GM12865 (cell line): ENCODE data around the gene SORL1-AS1.

ENCODE experiments used
- DNase-seq: peaks from one replicate; pipeline ENCODE4 v3.0.0; 2010; ENCODE audit warnings: low read depth
- H3K4me3 ChIP-seq: 2 replicates; pipeline ENCODE4 v1.5.1; 2011; ENCODE audit warnings: mild to moderate bottlenecking, low read depth, low read length, control low read depth
- TF ChIP-seq, protein P1 (sequence below): IDR thresholded peaks from 2 replicates; pipeline ENCODE4 v1.5.1; 2011; ENCODE audit warnings: low read length, control low read depth, low read depth, inconsistent platforms; ENCODE audit not compliant: insufficient read depth; ENCODE audit errors: missing control alignments

SORL1-AS1 gene

DNA sequence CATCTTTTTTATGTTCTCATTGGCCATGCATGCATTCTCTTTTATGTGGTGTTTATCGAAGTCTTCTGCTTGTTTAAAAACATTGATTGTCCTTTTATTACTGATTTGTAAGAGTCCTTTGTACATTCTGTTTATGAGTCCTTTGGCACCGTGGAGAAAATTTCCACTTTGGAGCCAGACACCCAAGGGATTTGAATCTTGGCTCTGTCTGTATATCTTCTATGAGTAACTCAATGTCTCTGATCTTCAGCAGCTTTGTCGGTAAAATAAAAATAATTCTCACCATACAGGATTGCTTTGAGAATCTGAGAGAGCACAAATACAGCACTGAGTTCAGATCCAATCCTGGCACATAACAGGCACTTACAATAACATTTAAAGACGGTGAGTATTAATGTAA lies 13.4 kb downstream of the SORL1-AS1 start:
- TF ChIP-seq, protein P1, sequence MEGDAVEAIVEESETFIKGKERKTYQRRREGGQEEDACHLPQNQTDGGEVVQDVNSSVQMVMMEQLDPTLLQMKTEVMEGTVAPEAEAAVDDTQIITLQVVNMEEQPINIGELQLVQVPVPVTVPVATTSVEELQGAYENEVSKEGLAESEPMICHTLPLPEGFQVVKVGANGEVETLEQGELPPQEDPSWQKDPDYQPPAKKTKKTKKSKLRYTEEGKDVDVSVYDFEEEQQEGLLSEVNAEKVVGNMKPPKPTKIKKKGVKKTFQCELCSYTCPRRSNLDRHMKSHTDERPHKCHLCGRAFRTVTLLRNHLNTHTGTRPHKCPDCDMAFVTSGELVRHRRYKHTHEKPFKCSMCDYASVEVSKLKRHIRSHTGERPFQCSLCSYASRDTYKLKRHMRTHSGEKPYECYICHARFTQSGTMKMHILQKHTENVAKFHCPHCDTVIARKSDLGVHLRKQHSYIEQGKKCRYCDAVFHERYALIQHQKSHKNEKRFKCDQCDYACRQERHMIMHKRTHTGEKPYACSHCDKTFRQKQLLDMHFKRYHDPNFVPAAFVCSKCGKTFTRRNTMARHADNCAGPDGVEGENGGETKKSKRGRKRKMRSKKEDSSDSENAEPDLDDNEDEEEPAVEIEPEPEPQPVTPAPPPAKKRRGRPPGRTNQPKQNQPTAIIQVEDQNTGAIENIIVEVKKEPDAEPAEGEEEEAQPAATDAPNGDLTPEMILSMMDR, result no peak
- DNase-seq, result no peak
- no peak overlapping the region for H3K4me3 ChIP-seq

DNA sequence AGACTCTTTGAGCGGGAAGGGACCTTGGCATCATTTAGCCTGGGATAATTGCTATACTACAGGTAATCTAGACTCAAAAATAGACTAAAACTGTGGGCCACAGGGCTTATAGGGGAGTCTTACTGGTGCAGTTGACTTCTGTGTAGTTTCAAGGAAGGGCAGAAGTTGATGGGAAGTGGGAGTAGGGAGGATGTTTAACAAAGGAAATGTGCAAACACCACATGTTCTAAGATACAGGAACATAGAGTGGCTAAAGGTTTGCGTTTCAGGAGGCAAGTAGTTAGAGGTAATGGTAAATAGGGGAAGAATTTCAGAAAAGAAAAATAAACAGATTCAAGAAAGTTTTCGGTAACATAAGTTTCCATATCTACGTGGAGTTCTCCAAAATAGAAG lies 15.1 kb downstream of the SORL1-AS1 start:
- H3K4me3 ChIP-seq, result no peak overlapping the region
- TF ChIP-seq, protein P1, result no peak
- no peak for DNase-seq

DNA sequence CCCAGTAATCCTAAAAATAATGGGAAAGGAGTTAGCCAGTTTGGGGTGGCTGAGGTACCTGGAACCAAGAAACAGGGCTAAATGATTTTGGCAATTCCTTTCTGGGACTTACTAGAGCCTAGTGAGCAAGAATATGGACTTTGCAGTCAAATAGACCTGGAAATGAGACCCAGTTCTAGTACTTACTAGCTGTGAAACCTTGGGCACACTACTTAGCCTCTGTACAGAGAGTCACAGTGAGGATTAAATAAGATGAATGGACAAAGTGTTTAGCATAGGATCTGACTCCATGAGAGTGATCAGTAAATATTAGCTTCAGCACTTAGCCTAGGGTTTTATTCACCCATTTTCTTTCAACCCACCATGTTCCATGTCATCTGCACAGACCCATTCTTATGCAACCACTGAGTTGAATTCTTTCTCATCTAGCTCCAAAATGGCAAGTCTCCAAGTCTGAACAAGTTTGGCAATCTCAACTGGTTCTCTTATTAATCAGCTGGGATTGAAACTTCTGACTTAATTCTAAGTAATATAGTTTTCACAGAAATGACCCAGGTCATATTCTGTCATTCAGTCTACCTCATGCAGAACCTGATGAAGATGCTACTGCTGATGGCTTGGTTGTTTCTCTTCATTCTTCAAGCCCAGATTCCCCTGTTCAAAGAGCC lies 15.6 kb downstream of the SORL1-AS1 start:
- DNase-seq, result no peak
- TF ChIP-seq, protein P1, result no peak
- H3K4me3 ChIP-seq, result no peak overlapping the region

DNA sequence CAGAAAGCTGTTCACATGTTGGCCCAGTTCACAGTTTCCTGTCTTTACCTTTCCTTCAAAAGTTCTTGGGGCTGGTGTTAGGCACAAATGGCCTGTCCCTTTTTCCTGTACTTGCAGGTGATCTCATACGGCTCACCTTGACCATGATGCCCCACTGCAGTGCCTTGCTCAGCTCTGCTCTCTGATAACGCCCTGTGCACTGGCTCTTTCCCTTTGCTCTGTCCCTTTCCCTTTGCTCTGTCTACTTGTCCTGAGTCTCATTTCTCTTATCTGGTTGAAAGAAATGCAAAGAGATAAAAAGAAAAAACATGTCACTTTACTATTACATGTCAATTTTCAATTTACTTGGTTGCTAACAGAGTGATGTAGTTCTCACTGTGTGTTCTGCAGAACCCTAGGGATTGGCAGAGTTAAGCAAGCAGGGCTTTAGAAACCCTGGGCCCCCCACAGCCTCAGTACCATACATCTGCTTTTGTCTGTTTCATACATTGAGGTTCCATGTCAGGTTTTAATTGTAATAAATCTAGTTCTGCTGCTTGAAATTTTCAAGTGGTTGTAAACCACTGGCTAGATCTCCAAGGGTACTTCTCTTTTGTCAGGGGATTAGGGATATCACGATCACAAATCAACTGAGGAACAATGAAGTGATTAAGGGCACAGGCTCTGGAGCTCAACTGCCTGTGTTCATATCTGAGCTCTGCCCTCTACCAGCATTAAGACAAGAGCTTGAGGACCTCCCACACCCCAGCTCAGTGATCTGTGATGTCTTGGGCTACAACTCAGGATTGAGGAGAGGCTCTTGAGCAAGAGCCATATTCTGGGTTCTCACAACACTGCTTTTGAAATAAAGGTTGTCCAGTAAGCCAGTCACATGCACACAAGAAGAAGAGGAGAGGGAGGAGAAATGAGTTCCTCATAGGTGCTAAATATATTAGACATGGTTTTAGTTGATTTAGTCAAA lies 16.9 kb downstream of the SORL1-AS1 start:
- TF ChIP-seq, protein P1, result no peak
- H3K4me3 ChIP-seq, result no peak overlapping the region
- DNase-seq, result no peak

DNA sequence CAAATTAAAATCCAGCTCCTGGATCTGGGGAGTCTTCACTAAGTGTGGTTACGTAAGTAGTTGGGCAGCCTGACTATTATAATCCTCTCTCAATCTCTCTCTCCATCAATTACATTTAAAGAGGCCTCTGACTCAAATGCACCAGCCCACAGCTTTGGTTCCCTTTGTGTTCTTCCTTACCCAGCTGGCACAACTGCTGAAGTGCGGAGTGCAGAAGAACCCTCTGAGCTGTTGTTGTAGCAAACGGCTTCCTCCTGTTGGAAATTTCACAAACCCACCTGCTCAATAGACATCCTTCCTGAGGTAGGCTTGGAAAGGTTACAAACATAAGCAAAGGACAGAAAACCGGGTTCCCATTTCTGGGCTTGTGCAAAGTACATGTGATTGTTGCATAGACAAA lies 17.6 kb downstream of the SORL1-AS1 start:
- no peak overlapping the region for H3K4me3 ChIP-seq
- TF ChIP-seq, protein P1, result no peak
- no peak for DNase-seq

DNA sequence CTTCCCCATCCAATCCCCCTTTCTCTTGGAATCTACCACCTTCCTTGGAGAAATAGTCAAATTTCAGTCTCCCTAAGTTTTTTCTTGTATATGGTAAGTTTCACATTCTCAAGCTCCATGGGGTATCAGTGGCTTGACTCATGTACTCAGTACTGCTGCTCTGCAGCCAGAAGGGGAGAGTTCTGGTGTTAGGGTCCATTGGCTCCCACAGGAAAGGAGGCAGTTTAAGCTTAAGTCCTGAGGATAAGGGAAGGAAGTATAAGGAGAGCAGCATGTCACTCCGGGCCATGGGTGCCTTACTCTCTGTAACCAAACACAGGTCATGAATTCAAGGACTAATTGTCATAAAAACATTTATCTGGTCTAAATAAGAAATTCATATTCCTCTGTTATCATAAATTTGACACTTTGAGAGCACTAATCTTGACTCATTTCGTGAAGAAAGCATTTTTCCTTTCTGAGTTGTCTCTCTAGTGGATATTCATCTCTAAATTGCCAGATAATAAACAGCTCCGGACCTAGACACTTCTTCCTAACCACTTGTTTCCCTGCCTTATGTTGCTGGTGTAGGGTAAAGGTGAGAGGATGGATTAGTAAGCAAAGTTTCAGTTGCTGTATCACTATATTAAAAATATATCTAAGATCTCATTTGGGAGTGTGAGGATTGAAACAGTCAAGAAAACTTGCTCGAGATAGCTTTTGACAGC lies 20.8 kb downstream of the SORL1-AS1 start:
- no peak overlapping the region for H3K4me3 ChIP-seq
- TF ChIP-seq, protein P1, result no peak

More for the DNA sequence above, 20.8 kb downstream of the SORL1-AS1 start:
- peak; percentile 39 for DNase-seq
